Ascending aorta (tissue), 2 donors: Measurements from ENCODE around the gene SLC49A3. TPM values are rescaled to one million over a fixed set of nuclear protein-coding genes. Genes with fewer than 3 reads are reported as not detected.

Source experiments
- DNase-seq, 2 donors: peaks; one replicate each; pipeline ENCODE4 v3.0.0-alpha.2; 2019; ENCODE audit warnings: low spot score in 2 of 2
- H3K27ac ChIP-seq, 2 donors: fragments of 200-600 bp; sonication (generic); one replicate each; pipeline ENCODE4 v1.5.1; 2016 to 2017; ENCODE audit warnings: mild to moderate bottlenecking in 1 of 2
- H3K27me3 ChIP-seq: fragments of 200-600 bp; sonication (generic); one replicate; pipeline ENCODE4 v1.5.1; 2017
- H3K36me3 ChIP-seq, 2 donors: fragments of 200-600 bp; sonication (generic); one replicate each; pipeline ENCODE4 v1.5.1; 2016
- H3K4me1 ChIP-seq, 2 donors: fragments of 200-600 bp; sonication (generic); one replicate each; pipeline ENCODE4 v1.5.1; 2016 to 2017; ENCODE audit warnings: mild to moderate bottlenecking in 1 of 2
- H3K4me3 ChIP-seq, 2 donors: fragments of 200-600 bp; sonication (generic); one replicate each; pipeline ENCODE4 v1.5.1; 2016 to 2017; ENCODE audit warnings: mild to moderate bottlenecking in 1 of 2
- H3K9me3 ChIP-seq, 2 donors: fragments of 200-600 bp; sonication (generic); one replicate each; pipeline ENCODE4 v1.5.1; 2016
- CTCF ChIP-seq, 3 experiments: fragments of 200-600 bp in 2 of 3; fragments of 450-650 bp in 1 of 3; sonication (generic) in 2 of 3; IDR thresholded peaks; one replicate each; pipeline ENCODE4 v1.5.1; 2016 to 2019; ENCODE audit warnings: antibody characterized with exemption in 3 of 3, mild to moderate bottlenecking in 1 of 3, moderate library complexity in 1 of 3
- intact Hi-C: fragments of 100-400 bp; cut with DNase I; formaldehyde crosslinking; loops from one replicate; pipeline ENCODE4 v1.15.1; 2023
- total RNA-seq: library from RNA; depleted of rRNA; stranded (reverse); fragments of >200 nt; gene quantifications from one replicate; pipeline ENCODE4 v1.1.0, GENCODE V29; 2016

SLC49A3 gene
- total RNA-seq, 1 donor from 2014 or later: 17.7 TPM

DNA sequence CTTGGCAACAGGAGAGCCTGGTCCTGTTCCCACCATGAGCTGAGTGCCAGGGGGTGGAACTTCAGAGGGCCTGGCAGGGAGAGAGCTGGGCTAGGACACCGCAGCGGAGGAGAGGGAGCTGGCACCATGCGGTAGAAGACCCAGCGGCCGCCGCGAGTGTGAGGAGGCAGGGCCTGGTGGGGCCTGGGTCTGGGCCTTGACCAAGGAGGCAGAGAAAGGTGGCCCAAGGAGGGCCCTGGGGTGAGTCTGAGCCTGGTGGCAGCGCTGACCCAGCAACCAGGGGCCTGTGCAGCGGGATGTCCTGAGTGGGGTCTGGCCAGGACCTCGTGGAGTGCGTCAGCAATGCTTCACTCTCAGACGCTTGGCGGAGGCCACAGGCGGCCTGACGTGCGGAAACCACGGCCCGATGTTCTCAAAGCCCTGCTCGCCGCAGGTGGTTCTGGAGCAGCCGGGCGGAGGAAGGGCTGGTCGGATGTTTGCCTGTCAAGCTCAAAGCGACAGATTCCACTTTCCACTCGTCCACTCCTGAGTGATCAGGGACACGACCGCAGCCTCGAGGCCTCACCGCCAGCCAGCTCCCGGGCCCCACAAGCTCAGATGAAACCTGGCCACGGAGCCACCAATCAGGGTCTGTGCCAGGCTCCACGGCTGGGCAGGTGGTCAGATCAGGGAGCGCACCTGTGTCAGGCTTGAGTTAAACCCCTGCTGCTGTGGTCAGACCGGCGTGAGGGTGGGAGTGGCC, 35.7 kb downstream of the SLC49A3 start:
- no peaks in the 10 kb centered on the region for H3K27me3 ChIP-seq
- no peak for TF ChIP-seq CTCF (IDR thresholded peaks at IDR 0.05)
- H3K4me3 ChIP-seq: no peak overlapping the region
- no peaks in the 10 kb centered on the region for H3K4me1 ChIP-seq
- DNase-seq: no peak
- no peak overlapping the region for H3K27ac ChIP-seq
- intact Hi-C loops: no loop called here
- no peaks in the 10 kb centered on the region for H3K36me3 ChIP-seq
- no peaks in the 10 kb centered on the region for H3K9me3 ChIP-seq

DNA sequence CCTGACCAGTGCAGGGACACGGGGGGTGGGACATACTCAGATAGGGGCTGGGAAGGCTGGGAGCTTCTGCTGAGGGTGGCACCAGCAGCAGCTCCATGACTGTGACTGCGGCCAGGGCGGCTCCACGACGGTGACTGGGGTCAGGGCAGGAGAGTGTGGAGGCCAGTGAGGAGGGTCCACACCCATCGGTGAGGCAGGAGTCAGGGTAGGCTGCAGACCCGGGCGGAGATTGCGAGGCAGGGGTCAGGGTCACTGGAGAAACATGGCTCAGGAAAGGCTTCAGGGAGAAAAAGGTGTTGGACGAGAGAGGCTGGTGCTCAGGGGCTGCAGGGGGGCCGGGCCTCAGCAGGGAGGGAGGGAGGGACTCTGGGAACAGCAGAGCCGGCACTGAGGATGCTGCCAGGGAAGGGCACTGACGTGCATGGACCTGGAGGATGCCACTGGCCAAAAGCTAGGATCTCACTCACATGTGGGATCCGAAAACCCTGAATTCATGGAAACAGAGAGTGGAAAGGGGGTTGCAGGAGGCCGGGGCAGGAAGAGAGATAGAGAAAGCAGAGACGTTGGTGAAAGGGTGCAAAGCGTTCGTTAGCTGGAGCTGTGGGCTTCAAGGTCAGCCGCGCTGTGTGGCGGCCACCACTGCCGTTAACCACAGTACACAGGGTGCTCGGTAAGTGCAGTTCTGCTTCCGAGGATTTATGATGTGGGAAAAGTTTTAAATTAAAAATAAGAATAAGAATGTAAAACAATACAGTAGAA, 36.9 kb downstream of the SLC49A3 start:
- no peak overlapping the region for H3K4me3 ChIP-seq
- no peaks in the 10 kb centered on the region for H3K9me3 ChIP-seq
- DNase-seq: no peak
- no peak for TF ChIP-seq CTCF (IDR thresholded peaks at IDR 0.05)
- H3K27me3 ChIP-seq: no peaks in the 10 kb centered on the region
- no peaks in the 10 kb centered on the region for H3K36me3 ChIP-seq
- H3K4me1 ChIP-seq: no peaks in the 10 kb centered on the region
- intact Hi-C loops: no loop called here
- H3K27ac ChIP-seq: no peak overlapping the region

GRCh38 chr4:650951-651883, 37.7 kb downstream of the SLC49A3 start:
- no peak overlapping the region for H3K27ac ChIP-seq
- TF ChIP-seq CTCF (IDR thresholded peaks at IDR 0.05): no peak
- no peaks in the 10 kb centered on the region for H3K36me3 ChIP-seq
- H3K9me3 ChIP-seq: no peaks in the 10 kb centered on the region
- DNase-seq: no peak
- no peak overlapping the region for H3K4me3 ChIP-seq
- intact Hi-C loops: no loop called here
- H3K4me1 ChIP-seq: no peaks in the 10 kb centered on the region
- no peaks in the 10 kb centered on the region for H3K27me3 ChIP-seq

DNA sequence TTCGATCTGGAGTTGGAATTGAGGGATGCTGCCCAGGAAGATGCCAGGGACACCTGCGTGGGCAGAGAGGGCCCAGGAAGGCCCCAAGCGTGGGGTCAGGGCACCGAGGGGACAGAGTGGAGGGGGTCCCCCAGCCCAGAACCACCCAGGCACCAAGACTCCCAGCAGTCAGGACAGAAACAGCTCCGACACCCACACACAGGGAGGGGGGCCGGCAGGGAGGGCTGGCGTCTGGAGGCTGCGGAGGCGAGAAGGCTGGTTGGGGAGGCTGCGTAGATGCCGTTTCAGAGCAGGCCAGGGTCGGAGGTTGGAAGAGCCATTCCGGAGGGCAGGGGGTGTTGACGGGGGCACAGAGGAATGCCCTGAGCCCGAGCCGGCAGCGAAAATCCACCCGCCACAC, 38.5 kb downstream of the SLC49A3 start:
- intact Hi-C loops: no loop called here
- H3K4me1 ChIP-seq: no peaks in the 10 kb centered on the region
- no peaks in the 10 kb centered on the region for H3K36me3 ChIP-seq
- no peak overlapping the region for H3K27ac ChIP-seq
- H3K9me3 ChIP-seq: no peaks in the 10 kb centered on the region
- no peaks in the 10 kb centered on the region for H3K27me3 ChIP-seq
- no peak overlapping the region for H3K4me3 ChIP-seq
- DNase-seq: no peak
- no peak for TF ChIP-seq CTCF (IDR thresholded peaks at IDR 0.05)

DNA sequence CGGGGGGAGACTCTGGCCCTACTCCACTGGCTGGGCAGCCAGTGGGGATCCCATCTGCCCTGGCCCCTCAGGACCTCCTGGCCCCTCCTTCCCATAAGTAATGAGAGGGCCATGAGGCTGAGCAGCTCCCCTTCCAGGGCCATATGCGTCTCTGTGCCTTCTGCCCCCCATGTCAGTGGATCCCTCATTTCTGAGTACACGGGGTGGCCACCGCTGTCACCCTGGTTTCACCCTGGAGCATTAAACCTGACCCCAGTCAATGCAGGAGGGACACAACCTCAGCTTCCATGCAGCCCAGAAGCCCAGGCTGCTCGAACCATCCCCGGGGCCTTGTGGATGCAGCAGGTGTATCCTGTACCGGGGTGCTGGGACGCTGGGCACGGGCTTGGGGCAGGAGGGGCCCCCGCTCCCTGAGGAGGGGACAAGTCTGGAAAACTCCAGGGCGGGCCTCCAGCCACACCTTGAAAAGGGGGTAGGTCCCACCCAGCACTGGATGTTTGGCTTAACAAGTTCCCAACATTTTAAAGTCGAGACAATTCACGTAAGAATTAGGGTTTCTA, 39.1 kb downstream of the SLC49A3 start:
- no peak overlapping the region for H3K27ac ChIP-seq
- no peak overlapping the region for H3K4me3 ChIP-seq
- no peak for TF ChIP-seq CTCF (IDR thresholded peaks at IDR 0.05)
- DNase-seq: no peak
- intact Hi-C loops: no loop called here
- no peaks in the 10 kb centered on the region for H3K27me3 ChIP-seq
- no peaks in the 10 kb centered on the region for H3K4me1 ChIP-seq
- H3K9me3 ChIP-seq: no peaks in the 10 kb centered on the region
- no peaks in the 10 kb centered on the region for H3K36me3 ChIP-seq
